GM12872 (cell line): ENCODE measurements around the gene RNF166.

ENCODE experiments used
- CTCF ChIP-seq: IDR thresholded peaks from 3 replicates; pipeline ENCODE4 v1.5.1; 2011; ENCODE audit warnings: low read depth, mild to moderate bottlenecking, low read length, moderate library complexity; ENCODE audit not compliant: insufficient read depth

RNF166 gene

GRCh38 chr16:88693420-88694177, 12.6 kb downstream of the RNF166 start:
- no peak for TF ChIP-seq CTCF

- no peak for TF ChIP-seq CTCF
Observed at GRCh38 chr16:88692861-88693260, 13.3 kb downstream of the RNF166 start.

- TF ChIP-seq CTCF: no peak
Observed at GRCh38 chr16:88691924-88692560, 14.2 kb downstream of the RNF166 start.

GRCh38 chr16:88691129-88691813, 14.9 kb downstream of the RNF166 start:
- no peak for TF ChIP-seq CTCF

GRCh38 chr16:88690341-88691128, 15.7 kb downstream of the RNF166 start:
- TF ChIP-seq CTCF: no peak

GRCh38 chr16:88688013-88688778, 18.0 kb downstream of the RNF166 start:
- TF ChIP-seq CTCF: no peak
